Astrocyte (in vitro differentiated cells and primary cell): ENCODE data around the gene RIPOR2.

Source experiments
- CTCF ChIP-seq: IDR thresholded peaks from 2 replicates; pipeline ENCODE4 v1.5.1; 2011; ENCODE audit warnings: low read depth, mild to moderate bottlenecking, inconsistent platforms, low read length, moderate library complexity; ENCODE audit not compliant: insufficient read depth
- EZH2 ChIP-seq: IDR thresholded peaks from 2 replicates; pipeline ENCODE4 v1.6.1; 2012; ENCODE audit warnings: mild to moderate bottlenecking, low read length, inconsistent platforms; ENCODE audit not compliant: insufficient read depth

- TF ChIP-seq CTCF (no peak), EZH2 (no peak)
These were observed 138.1 kb downstream of the RIPOR2 start for GRCh38 chr6:24797596-24798216.
